Fibroblast of lung (primary cell): ENCODE results near the gene UBE2D2. TPM values are rescaled to one million over a fixed set of nuclear protein-coding genes. Genes with fewer than 3 reads are reported as not detected.

Experiments used
- DNase-seq, 2 donors: peaks; one replicate each; pipeline versions ENCODE4 v3.0.0 to v3.0.0-alpha.2; 2010; ENCODE audit warnings: low read depth in 2 of 2
- H2AFZ ChIP-seq: 2 replicates; pipeline ENCODE4 v1.5.1; 2012; ENCODE audit warnings: low read length, control low read depth, inconsistent platforms
- H3K27ac ChIP-seq: 2 replicates; pipeline ENCODE4 v1.5.1; 2011; ENCODE audit warnings: low read length, control low read depth; ENCODE audit not compliant: insufficient read depth
- H3K27me3 ChIP-seq: 2 replicates; pipeline ENCODE4 v1.5.1; 2011; ENCODE audit warnings: mild to moderate bottlenecking, low read length; ENCODE audit not compliant: control insufficient read depth, insufficient read depth
- H3K36me3 ChIP-seq: 2 replicates; pipeline ENCODE4 v1.5.1; 2011; ENCODE audit warnings: low read length; ENCODE audit not compliant: control insufficient read depth, insufficient read depth
- H3K4me1 ChIP-seq: 2 replicates; pipeline ENCODE4 v1.5.1; 2011; ENCODE audit warnings: low read length; ENCODE audit not compliant: control insufficient read depth, insufficient read depth; ENCODE audit errors: extremely low read depth
- H3K4me2 ChIP-seq: 2 replicates; pipeline ENCODE4 v1.5.1; 2011; ENCODE audit warnings: low read length, control low read depth; ENCODE audit not compliant: insufficient read depth; ENCODE audit errors: extremely low read depth
- H3K4me3 ChIP-seq, 4 experiments: fragments of 200-600 bp in 1 of 4; sonication (generic) in 1 of 4; replicated peaks in 1 of 4; 2 replicates each; pipeline ENCODE4 v1.5.1; 2011 to 2016; ENCODE audit warnings: low read length in 4 of 4, low read depth in 3 of 4, mild to moderate bottlenecking in 3 of 4, control low read depth in 2 of 4, inconsistent platforms in 1 of 4, mixed read lengths in 1 of 4; ENCODE audit not compliant: insufficient read depth in 1 of 4; ENCODE audit errors: control extremely low read depth in 1 of 4
- H3K79me2 ChIP-seq: 2 replicates; pipeline ENCODE4 v1.5.1; 2012; ENCODE audit warnings: mild to moderate bottlenecking, low read length, inconsistent platforms; ENCODE audit not compliant: control insufficient read depth, insufficient read depth
- H3K9ac ChIP-seq: 2 replicates; pipeline ENCODE4 v1.5.1; 2011; ENCODE audit warnings: mild to moderate bottlenecking, low read length, control low read depth; ENCODE audit not compliant: insufficient read depth
- H3K9me3 ChIP-seq: 2 replicates; pipeline ENCODE4 v1.5.1; 2012; ENCODE audit warnings: low read depth, low read length; ENCODE audit not compliant: control insufficient read depth, insufficient read depth
- H4K20me1 ChIP-seq: 2 replicates; pipeline ENCODE4 v1.5.1; 2011; ENCODE audit warnings: low read length; ENCODE audit not compliant: control insufficient read depth, insufficient read depth; ENCODE audit errors: extremely low read depth
- EZH2 ChIP-seq: IDR thresholded peaks from 2 replicates; pipeline ENCODE4 v1.5.1; 2012; ENCODE audit warnings: low read length, control low read depth, mild to moderate bottlenecking; ENCODE audit errors: missing control alignments
- polyA plus RNA-seq, 2 donors: library from polyadenylated mRNA; depleted of rRNA in 1 of 2; stranded (reverse) in 1 of 2; unstranded in 1 of 2; fragments of >200 nt; gene quantifications; 2 replicates each; pipeline ENCODE4 v1.2.1, GENCODE V29; 2011 to 2012; ENCODE audit warnings: missing spikeins in 1 of 2
- total RNA-seq: library from RNA; depleted of rRNA; stranded (reverse); fragments of >200 nt; gene quantifications from 2 replicates; pipeline ENCODE4 v1.2.1, GENCODE V29; 2014
- TF ChIP-seq, protein P1 (sequence below), 2 donors: IDR thresholded peaks in 1 of 2; conservative IDR thresholded peaks in 1 of 2; 1 replicate in 1 of 2; 2 replicates in 1 of 2; pipeline ENCODE4 v1.5.1; 2011 to 2012; ENCODE audit warnings: low read length in 2 of 2, control low read depth in 1 of 2, inconsistent platforms in 1 of 2, low read depth in 1 of 2, mild to moderate bottlenecking in 1 of 2

Gene UBE2D2
- total and polyA plus RNA-seq, 2 donors (not counting 1 experiment from before 2014, with no cell fraction given): 56.5 to 62.9 TPM

DNA sequence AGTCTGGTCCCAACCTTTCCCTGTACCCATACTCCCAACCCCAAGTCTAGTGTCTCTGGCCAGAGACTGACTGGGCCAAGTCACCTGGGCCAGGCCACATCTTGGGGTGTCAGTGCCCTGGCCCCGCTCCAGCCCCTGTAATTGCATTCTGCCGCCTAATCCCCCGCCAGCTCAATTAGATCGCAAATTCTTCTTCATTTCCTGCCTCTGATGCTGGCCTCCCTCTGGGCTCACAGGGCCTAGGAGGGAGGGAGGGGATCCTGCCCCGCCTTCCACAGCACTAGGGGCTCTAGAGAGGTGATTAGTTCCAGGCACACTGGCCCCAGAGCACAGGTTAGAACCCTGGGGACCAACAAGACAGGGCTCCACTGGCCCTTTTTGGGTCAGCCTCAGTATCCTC, 92.5 kb downstream of the UBE2D2 start:
- H3K27me3 ChIP-seq: peaks cover 6% of the 10 kb centered on the region
- H3K9ac ChIP-seq: no peak overlapping the region
- no peak overlapping the region for H2AFZ ChIP-seq
- H3K4me1 ChIP-seq: peaks cover 39% of the 10 kb centered on the region
- no peaks in the 10 kb centered on the region for H3K9me3 ChIP-seq
- H4K20me1 ChIP-seq: no peaks in the 10 kb centered on the region
- H3K4me2 ChIP-seq: no peak overlapping the region
- no peaks in the 10 kb centered on the region for H3K36me3 ChIP-seq
- no peak for TF ChIP-seq EZH2
- TF ChIP-seq, protein P1, sequence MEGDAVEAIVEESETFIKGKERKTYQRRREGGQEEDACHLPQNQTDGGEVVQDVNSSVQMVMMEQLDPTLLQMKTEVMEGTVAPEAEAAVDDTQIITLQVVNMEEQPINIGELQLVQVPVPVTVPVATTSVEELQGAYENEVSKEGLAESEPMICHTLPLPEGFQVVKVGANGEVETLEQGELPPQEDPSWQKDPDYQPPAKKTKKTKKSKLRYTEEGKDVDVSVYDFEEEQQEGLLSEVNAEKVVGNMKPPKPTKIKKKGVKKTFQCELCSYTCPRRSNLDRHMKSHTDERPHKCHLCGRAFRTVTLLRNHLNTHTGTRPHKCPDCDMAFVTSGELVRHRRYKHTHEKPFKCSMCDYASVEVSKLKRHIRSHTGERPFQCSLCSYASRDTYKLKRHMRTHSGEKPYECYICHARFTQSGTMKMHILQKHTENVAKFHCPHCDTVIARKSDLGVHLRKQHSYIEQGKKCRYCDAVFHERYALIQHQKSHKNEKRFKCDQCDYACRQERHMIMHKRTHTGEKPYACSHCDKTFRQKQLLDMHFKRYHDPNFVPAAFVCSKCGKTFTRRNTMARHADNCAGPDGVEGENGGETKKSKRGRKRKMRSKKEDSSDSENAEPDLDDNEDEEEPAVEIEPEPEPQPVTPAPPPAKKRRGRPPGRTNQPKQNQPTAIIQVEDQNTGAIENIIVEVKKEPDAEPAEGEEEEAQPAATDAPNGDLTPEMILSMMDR (conservative IDR thresholded peaks at IDR 0.05 in 1 of 2, IDR thresholded peaks at IDR 0.05 in 1 of 2; ENCODE audit: low read depth in 1 of 2, low read length in 2 of 2): no peak
- no peak overlapping the region for H3K4me3 ChIP-seq
- peaks cover 34% of the 10 kb centered on the region for H3K79me2 ChIP-seq
- no peak for DNase-seq
- peak overlapping the region; percentile 78 for H3K27ac ChIP-seq

DNA sequence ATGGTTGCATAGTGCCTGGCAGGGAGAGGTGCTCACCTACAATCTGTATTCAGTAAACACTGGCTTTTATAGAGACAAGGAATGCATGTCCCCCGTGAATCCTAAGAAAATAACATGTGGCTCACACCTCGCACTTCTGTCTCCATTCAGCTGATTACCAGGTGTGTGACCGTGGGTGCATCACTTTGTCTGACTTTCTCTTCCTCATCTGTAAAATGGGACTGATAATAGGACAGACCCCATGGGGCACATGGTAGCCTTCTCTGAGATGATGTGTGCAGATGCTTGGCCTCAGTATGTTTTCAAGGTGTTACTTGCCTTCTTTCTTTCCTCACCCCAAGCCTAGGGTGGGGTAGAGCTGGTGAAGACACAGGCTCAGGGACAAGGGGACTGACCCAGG, 93.3 kb downstream of the UBE2D2 start:
- no peak for DNase-seq
- no peak for TF ChIP-seq EZH2
- TF ChIP-seq, protein P1 (conservative IDR thresholded peaks at IDR 0.05 in 1 of 2, IDR thresholded peaks at IDR 0.05 in 1 of 2; ENCODE audit: low read depth in 1 of 2, low read length in 2 of 2): no peak
- H3K27ac ChIP-seq: no peak overlapping the region
- peaks cover 32% of the 10 kb centered on the region for H3K79me2 ChIP-seq
- H3K9me3 ChIP-seq: no peaks in the 10 kb centered on the region
- peaks cover 6% of the 10 kb centered on the region for H3K27me3 ChIP-seq
- H3K4me1 ChIP-seq: peaks cover 47% of the 10 kb centered on the region
- no peak overlapping the region for H2AFZ ChIP-seq
- no peak overlapping the region for H3K4me3 ChIP-seq
- H3K4me2 ChIP-seq: no peak overlapping the region
- no peaks in the 10 kb centered on the region for H3K36me3 ChIP-seq
- no peak overlapping the region for H3K9ac ChIP-seq
- no peaks in the 10 kb centered on the region for H4K20me1 ChIP-seq

DNA sequence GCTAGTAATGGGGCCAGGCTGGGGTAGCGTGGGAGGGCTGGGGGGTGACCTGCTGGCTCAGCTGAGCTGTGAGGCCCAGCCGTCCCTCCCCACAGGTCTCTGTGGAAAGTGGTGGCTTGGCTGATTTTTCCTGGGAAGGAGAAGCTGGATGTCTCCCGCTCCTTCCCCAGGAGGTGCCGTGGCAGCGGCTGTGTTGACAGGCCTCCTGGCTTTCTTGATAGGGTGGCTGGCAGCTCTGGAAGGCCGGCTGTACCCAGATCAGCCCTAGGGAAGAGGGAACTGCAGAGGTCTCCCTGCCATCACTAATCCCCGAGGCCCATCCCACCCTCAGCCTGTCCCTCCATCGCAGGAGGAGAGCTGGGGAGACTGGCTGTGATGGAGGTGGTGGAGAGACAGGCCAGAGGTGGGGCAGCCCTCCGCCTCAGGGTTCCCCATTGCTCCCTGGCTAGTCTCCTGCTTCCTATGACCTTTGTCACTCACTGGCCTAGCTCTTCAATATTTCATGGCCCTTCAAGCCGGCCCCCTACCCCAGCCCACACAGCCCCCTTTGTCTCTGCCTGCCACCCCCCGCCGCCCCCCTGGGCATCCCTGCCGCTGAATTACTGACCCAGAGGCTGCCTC, 93.8 kb downstream of the UBE2D2 start:
- Histone ChIP-seq H2AFZ (no peak overlapping the region), H3K79me2 (peaks cover 32% of the 10 kb centered on the region), H3K36me3 (no peaks in the 10 kb centered on the region), H3K27ac (peak overlapping the region; percentile 32), H3K4me3 (no peak overlapping the region), H3K4me1 (peaks cover 52% of the 10 kb centered on the region), H3K4me2 (no peak overlapping the region), H4K20me1 (no peaks in the 10 kb centered on the region), H3K27me3 (peaks cover 1% of the 10 kb centered on the region), H3K9me3 (no peaks in the 10 kb centered on the region), H3K9ac (peak overlapping the region; percentile 39)
- DNase-seq: no peak
- no peak for TF ChIP-seq EZH2
- TF ChIP-seq, protein P1 (conservative IDR thresholded peaks at IDR 0.05 in 1 of 2, IDR thresholded peaks at IDR 0.05 in 1 of 2; ENCODE audit: low read depth in 1 of 2, low read length in 2 of 2): no peak
